Renal cortex interstitium (tissue), 11 donors: ENCODE results near the gene LTBP1. TPM values are rescaled to one million over a fixed set of nuclear protein-coding genes. Genes with fewer than 3 reads are reported as not detected.
"Not testable (repeated sequence)": the region's sequence is repeated elsewhere in the genome, so short reads cannot be mapped to it uniquely, and the experiment has no call there.

Experiments used
- DNase-seq, 11 donors: peaks; one replicate each; pipeline ENCODE4 v3.0.0-alpha.2; 2013; ENCODE audit warnings: low read depth in 9 of 11, low spot score in 4 of 11; ENCODE audit errors: extremely low read depth in 1 of 11
- polyA plus RNA-seq, 3 donors: library from polyadenylated mRNA; unstranded; fragments of 120-200 nt; gene quantifications; one replicate each; pipeline ENCODE4 v1.2.1, GENCODE V29; 2013; ENCODE audit not compliant: insufficient read length in 3 of 3

LTBP1 gene
- polyA plus RNA-seq, 3 donors, result 64.5 to 92.8 (median 82.8) TPM

GRCh38 chr2:33139949-33140348 is 193.2 kb downstream of the LTBP1 start:
- no peak for DNase-seq

DNA sequence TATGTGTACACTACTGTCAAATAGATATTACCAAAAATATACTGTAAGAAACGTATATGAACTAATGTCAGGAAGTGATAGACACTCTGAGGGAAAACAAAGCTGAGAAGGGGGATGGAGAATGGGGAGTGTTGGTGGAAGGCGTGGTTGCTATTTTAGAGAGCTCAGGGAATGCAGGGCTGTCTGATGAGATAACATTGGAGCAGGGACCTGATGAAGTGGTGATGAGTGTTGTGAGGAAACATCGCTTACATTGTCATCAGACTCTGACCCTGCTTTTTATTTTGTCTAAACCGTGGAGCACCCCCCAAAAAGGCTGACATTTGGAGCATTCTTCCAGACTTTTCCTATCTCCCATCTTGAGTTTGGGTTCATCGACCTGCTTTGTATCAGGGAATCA is 194.7 kb downstream of the LTBP1 start:
- DNase-seq, result no peak

DNA sequence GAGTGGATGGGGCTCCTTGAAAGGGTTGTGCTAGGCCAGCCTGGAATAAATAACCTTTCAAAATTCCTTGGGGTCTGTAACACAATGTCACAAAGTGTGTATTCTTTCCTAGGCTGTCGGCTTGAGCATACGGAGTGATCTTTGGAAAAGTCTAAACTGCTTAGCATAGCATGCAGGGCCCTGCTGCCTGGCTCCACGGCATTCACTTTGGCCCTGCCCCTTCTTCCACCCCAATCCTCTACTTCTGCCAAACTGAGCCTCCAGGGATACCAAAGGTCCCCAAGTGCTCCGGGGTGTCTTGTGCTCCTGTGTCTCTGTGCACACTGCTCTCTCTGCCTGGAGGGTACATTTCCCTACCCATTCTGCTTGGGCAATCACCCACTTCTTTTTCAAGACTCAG is 196.1 kb downstream of the LTBP1 start:
- DNase-seq, result no peak

GRCh38 chr2:33144243-33144642 is 197.5 kb downstream of the LTBP1 start:
- no peak for DNase-seq

DNA sequence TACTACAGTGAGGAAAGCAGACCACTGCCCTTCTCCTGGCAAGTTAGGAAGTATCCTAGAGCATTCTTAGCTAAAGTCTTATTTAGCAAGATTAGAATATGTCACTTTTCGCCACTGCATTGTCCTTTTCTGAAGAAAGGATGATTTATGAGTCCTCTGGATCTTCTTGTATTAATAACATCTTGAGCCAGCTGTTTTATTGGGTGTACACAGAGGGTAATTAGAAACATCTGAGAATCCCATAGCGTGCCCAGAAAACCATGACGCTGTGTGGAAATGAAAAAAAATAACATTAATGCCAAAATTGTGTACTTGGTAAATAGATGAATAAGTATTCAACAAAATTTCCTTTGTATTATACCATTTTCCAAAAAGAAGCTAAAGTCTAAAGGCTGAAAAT is 198.7 kb downstream of the LTBP1 start:
- peak in 1 of 11 donors; percentile 12 for DNase-seq

DNA sequence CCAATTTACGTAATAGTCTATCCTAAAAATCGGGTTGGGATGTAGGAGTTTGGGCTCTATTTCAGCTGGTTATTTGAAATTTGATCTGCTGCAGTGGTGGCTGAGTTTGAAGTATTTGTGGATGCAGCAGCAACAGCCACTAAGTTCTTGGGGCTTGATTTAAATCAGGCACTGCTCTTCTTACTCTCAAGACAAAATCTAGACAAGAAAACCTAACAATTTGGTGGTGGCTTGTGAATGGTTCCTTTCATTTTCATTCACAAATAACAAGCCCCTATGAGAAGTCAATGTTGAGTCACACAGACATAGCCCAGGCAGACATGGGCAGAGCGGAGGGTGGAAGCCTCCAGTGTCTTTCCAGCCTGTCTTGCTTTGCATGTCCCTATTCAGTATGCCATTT is 199.3 kb downstream of the LTBP1 start:
- DNase-seq, result no peak

GRCh38 chr2:33153008-33153407 is 206.3 kb downstream of the LTBP1 start:
- no peak for DNase-seq

DNA sequence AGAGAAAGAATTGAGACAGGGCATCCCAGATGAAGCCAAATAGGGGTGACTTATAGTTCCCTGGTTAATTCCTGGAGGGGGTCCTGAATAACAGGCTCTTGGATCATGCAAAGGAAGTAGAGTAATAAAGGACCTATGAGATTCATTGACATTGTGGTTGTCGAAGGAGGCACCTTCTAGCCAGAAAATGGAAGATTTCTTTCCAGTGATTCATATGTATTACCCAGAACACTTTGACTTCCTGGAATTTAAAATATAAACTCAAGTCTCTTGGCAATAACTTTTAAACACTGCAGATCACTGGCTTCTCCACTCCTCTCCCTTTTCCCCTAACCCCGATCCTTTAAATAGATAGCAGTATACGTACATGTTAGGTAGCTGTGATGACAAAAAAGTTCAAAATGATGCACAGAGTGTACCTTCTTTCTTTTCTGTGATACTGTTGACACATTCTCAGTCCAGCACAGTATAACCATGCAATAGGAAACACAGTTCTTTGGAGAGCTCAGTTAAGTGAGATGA is 211.8 kb downstream of the LTBP1 start:
- no peak for DNase-seq

GRCh38 chr2:33160191-33160590 is 213.4 kb downstream of the LTBP1 start:
- DNase-seq, result no peak

GRCh38 chr2:33166287-33166881 is 219.6 kb downstream of the LTBP1 start:
- no peak for DNase-seq

GRCh38 chr2:33167622-33168245 is 221.0 kb downstream of the LTBP1 start:
- no peak for DNase-seq

- no peak for DNase-seq
Observed at GRCh38 chr2:33168425-33168824, 221.7 kb downstream of the LTBP1 start.

DNA sequence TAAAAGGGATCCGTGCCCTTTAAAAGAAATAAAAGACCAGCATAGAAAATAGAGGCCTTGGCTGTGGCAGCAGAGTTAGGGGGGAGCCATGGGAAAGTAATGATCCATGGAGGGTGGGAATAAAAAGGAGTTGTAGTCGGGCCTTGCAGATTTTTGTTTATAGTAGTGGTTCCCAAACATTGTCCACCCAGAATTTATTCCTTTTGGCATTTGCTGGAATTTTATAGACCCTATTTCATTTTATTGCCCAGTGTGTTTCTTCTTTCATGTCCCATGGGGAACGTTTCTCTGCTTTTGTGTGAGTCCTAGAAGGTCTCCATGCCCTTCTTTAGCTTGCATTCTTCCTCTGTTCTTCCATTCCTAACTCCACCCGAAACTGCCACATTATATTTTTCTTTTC is 222.2 kb downstream of the LTBP1 start:
- DNase-seq, result peak in 4 of 11 donors; percentile 9 to 41 (median 27)

DNA sequence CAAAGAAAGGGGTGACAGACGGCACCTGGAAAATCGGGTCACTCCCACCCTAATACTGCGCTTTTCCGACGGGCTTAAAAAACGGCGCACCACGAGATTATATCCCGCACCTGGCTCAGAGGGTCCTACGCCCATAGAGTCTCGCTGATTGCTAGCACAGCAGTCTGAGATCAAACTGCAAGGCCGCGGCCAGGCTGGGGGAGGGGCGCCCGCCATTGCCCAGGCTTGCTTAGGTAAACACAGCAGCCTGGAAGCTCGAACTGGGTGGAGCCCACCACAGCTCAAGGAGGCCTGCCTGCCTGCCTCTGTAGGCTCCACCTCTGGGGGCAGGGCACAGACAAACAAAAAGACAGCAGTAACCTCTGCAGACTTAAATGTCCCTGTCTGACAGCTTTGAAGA is 223.5 kb downstream of the LTBP1 start:
- DNase-seq, result not testable (repeated sequence)

GRCh38 chr2:33177627-33178026 is 230.9 kb downstream of the LTBP1 start:
- DNase-seq, result no peak

GRCh38 chr2:33178209-33178608 is 231.5 kb downstream of the LTBP1 start:
- no peak for DNase-seq

- no peak for DNase-seq
Observed at GRCh38 chr2:33180915-33181314, 234.2 kb downstream of the LTBP1 start.

DNA sequence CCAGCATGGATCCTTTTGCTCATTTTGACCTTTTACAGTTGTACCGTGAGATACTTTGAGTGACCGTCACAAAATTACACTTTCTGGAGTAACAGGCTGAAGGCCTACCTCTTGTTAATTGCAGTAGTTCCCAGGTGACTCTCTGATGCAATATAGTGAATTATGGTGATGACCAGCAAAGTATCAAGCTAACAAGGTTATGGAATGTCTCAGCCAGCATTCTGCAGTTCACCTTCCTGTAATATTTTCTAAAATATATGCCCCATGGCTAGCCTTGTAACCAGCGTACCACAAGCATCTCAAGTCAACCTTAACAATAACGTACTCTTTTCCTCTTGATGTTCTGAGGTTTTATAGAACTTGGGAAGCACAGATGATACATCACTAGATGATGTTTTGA is 234.7 kb downstream of the LTBP1 start:
- no peak for DNase-seq

GRCh38 chr2:33184041-33184440 is 237.3 kb downstream of the LTBP1 start:
- DNase-seq, result no peak

- DNase-seq, result no peak
Observed at GRCh38 chr2:33186937-33187336, 240.2 kb downstream of the LTBP1 start.

GRCh38 chr2:33188799-33189198 is 242.0 kb downstream of the LTBP1 start:
- no peak for DNase-seq
